ENCODE measurements around the gene LRFN5. TPM values are rescaled to one million over a fixed set of nuclear protein-coding genes. Genes with fewer than 3 reads are reported as not detected.

The LRFN5 gene
- polyA plus RNA-seq, 1 donor from 2014 or later = not detected

GRCh38 chr14:41783403-41783802, 176.7 kb downstream of the LRFN5 start:
- Mint-ChIP-seq H3K4me3 (no peak overlapping the region), H3K27me3 (no peaks in the 10 kb centered on the region), H3K4me1 (peaks cover 0 to 2% (median 0%) of the 10 kb centered on the region in 3 donors), H3K36me3 (no peaks in the 10 kb centered on the region), H3K27ac (no peak overlapping the region), H3K9me3 (no peaks in the 10 kb centered on the region)

- no peak overlapping the region for H3K27ac Mint-ChIP-seq
- H3K4me1 Mint-ChIP-seq = peaks cover 0 to 2% (median 0%) of the 10 kb centered on the region in 3 donors
- H3K4me3 Mint-ChIP-seq = no peak overlapping the region
- no peaks in the 10 kb centered on the region for H3K36me3 Mint-ChIP-seq
- no peaks in the 10 kb centered on the region for H3K27me3 Mint-ChIP-seq
- H3K9me3 Mint-ChIP-seq = no peaks in the 10 kb centered on the region
These were observed 179.0 kb downstream of the LRFN5 start for GRCh38 chr14:41785696-41786095.

GRCh38 chr14:41799817-41800216, 193.1 kb downstream of the LRFN5 start:
- H3K4me3 Mint-ChIP-seq = no peak overlapping the region
- H3K27me3 Mint-ChIP-seq = no peaks in the 10 kb centered on the region
- peaks cover 0 to 1% (median 0%) of the 10 kb centered on the region in 3 donors for H3K4me1 Mint-ChIP-seq
- H3K36me3 Mint-ChIP-seq = no peaks in the 10 kb centered on the region
- H3K27ac Mint-ChIP-seq = no peak overlapping the region
- peaks cover 0 to 5% (median 3%) of the 10 kb centered on the region in 3 donors for H3K9me3 Mint-ChIP-seq

- Mint-ChIP-seq H3K27me3 (no peaks in the 10 kb centered on the region), H3K36me3 (no peaks in the 10 kb centered on the region), H3K4me1 (peaks cover 3 to 7% (median 6%) of the 10 kb centered on the region in 3 donors), H3K9me3 (peaks cover 0 to 8% (median 3%) of the 10 kb centered on the region in 3 donors), H3K27ac (no peak overlapping the region), H3K4me3 (peak overlapping the region in 2 of 4 donors; percentile 68 to 73)
These were observed 199.0 kb downstream of the LRFN5 start for GRCh38 chr14:41805633-41806032.

- H3K4me3 Mint-ChIP-seq = peak overlapping the region in 1 of 4 donors; percentile 73
- no peak overlapping the region for H3K27ac Mint-ChIP-seq
These were observed 199.8 kb downstream of the LRFN5 start for GRCh38 chr14:41806366-41806975.

GRCh38 chr14:41810362-41810761, 203.7 kb downstream of the LRFN5 start:
- H3K4me1 Mint-ChIP-seq = peaks cover 3 to 7% (median 6%) of the 10 kb centered on the region in 3 donors
- H3K36me3 Mint-ChIP-seq = no peaks in the 10 kb centered on the region
- no peak overlapping the region for H3K27ac Mint-ChIP-seq
- H3K4me3 Mint-ChIP-seq = no peak overlapping the region
- peaks cover 0 to 3% (median 0%) of the 10 kb centered on the region in 3 donors for H3K9me3 Mint-ChIP-seq
- no peaks in the 10 kb centered on the region for H3K27me3 Mint-ChIP-seq

More at GRCh38 chr14:41806366-41806975, 199.8 kb downstream of the LRFN5 start:
- peaks cover 0 to 8% (median 3%) of the 10 kb centered on the region in 3 donors for H3K9me3 Mint-ChIP-seq
- no peaks in the 10 kb centered on the region for H3K36me3 Mint-ChIP-seq
- no peaks in the 10 kb centered on the region for H3K27me3 Mint-ChIP-seq
- H3K4me1 Mint-ChIP-seq = peaks cover 3 to 7% (median 6%) of the 10 kb centered on the region in 3 donors

GRCh38 chr14:41817626-41818025, 210.9 kb downstream of the LRFN5 start:
- no peak overlapping the region for H3K4me3 Mint-ChIP-seq
- H3K36me3 Mint-ChIP-seq = no peaks in the 10 kb centered on the region
- no peaks in the 10 kb centered on the region for H3K4me1 Mint-ChIP-seq
- no peak overlapping the region for H3K27ac Mint-ChIP-seq
- H3K9me3 Mint-ChIP-seq = peaks cover 1 to 2% (median 1%) of the 10 kb centered on the region in 3 donors
- no peaks in the 10 kb centered on the region for H3K27me3 Mint-ChIP-seq

- Mint-ChIP-seq H3K36me3 (no peaks in the 10 kb centered on the region), H3K4me1 (peaks cover 0 to 4% (median 1%) of the 10 kb centered on the region in 3 donors), H3K27me3 (peaks cover 2% of the 10 kb centered on the region), H3K9me3 (peaks cover 10 to 15% (median 11%) of the 10 kb centered on the region in 3 donors), H3K27ac (no peak overlapping the region), H3K4me3 (no peak overlapping the region)
These were observed 217.8 kb downstream of the LRFN5 start for GRCh38 chr14:41824441-41824840.

- H3K9me3 Mint-ChIP-seq = peaks cover 10 to 15% (median 11%) of the 10 kb centered on the region in 3 donors
- no peak overlapping the region for H3K27ac Mint-ChIP-seq
- no peaks in the 10 kb centered on the region for H3K36me3 Mint-ChIP-seq
- peaks cover 2% of the 10 kb centered on the region for H3K27me3 Mint-ChIP-seq
- H3K4me3 Mint-ChIP-seq = no peak overlapping the region
- peaks cover 0 to 4% (median 1%) of the 10 kb centered on the region in 3 donors for H3K4me1 Mint-ChIP-seq
These were observed 218.9 kb downstream of the LRFN5 start for GRCh38 chr14:41825622-41826021.

GRCh38 chr14:41830714-41831406, 224.2 kb downstream of the LRFN5 start:
- Mint-ChIP-seq H3K27me3 (peaks cover 2% of the 10 kb centered on the region), H3K9me3 (peaks cover 0 to 3% (median under 1%) of the 10 kb centered on the region in 3 donors), H3K36me3 (no peaks in the 10 kb centered on the region), H3K27ac (no peak overlapping the region), H3K4me1 (peaks cover 0 to 4% (median 1%) of the 10 kb centered on the region in 3 donors), H3K4me3 (no peak overlapping the region)

- no peaks in the 10 kb centered on the region for H3K9me3 Mint-ChIP-seq
- H3K27ac Mint-ChIP-seq = no peak overlapping the region
- H3K36me3 Mint-ChIP-seq = peaks cover 1% of the 10 kb centered on the region
- H3K4me3 Mint-ChIP-seq = no peak overlapping the region
- no peaks in the 10 kb centered on the region for H3K4me1 Mint-ChIP-seq
- peaks cover 3% of the 10 kb centered on the region for H3K27me3 Mint-ChIP-seq
These were observed 233.0 kb downstream of the LRFN5 start for GRCh38 chr14:41839661-41840060.

GRCh38 chr14:41859336-41859735, 252.7 kb downstream of the LRFN5 start:
- H3K27me3 Mint-ChIP-seq = peaks cover 2% of the 10 kb centered on the region
- H3K4me1 Mint-ChIP-seq = no peaks in the 10 kb centered on the region
- H3K9me3 Mint-ChIP-seq = peaks cover 0 to 9% (median 4%) of the 10 kb centered on the region in 3 donors
- H3K36me3 Mint-ChIP-seq = peaks cover 1% of the 10 kb centered on the region
- no peak overlapping the region for H3K4me3 Mint-ChIP-seq
- no peak overlapping the region for H3K27ac Mint-ChIP-seq

- H3K36me3 Mint-ChIP-seq = peaks cover 1% of the 10 kb centered on the region
- peaks cover 2% of the 10 kb centered on the region for H3K27me3 Mint-ChIP-seq
- H3K4me1 Mint-ChIP-seq = peaks cover 0 to 1% (median 0%) of the 10 kb centered on the region in 3 donors
These were observed 253.9 kb downstream of the LRFN5 start for GRCh38 chr14:41860586-41860985.

GRCh38 chr14:41865894-41866293, 259.2 kb downstream of the LRFN5 start:
- H3K27me3 Mint-ChIP-seq = no peaks in the 10 kb centered on the region
- H3K27ac Mint-ChIP-seq = no peak overlapping the region
- peaks cover 0 to 1% (median 0%) of the 10 kb centered on the region in 3 donors for H3K4me1 Mint-ChIP-seq
- peaks cover 3% of the 10 kb centered on the region for H3K36me3 Mint-ChIP-seq
- H3K9me3 Mint-ChIP-seq = peaks cover 2 to 7% (median 4%) of the 10 kb centered on the region in 3 donors
- H3K4me3 Mint-ChIP-seq = no peak overlapping the region

More at GRCh38 chr14:41860586-41860985, 253.9 kb downstream of the LRFN5 start:
- no peak overlapping the region for H3K27ac Mint-ChIP-seq
- H3K9me3 Mint-ChIP-seq = peaks cover 0 to 7% (median 4%) of the 10 kb centered on the region in 3 donors
- no peak overlapping the region for H3K4me3 Mint-ChIP-seq

GRCh38 chr14:41868396-41868795, 261.7 kb downstream of the LRFN5 start:
- no peak overlapping the region for H3K27ac Mint-ChIP-seq
- no peaks in the 10 kb centered on the region for H3K27me3 Mint-ChIP-seq
- H3K4me1 Mint-ChIP-seq = peaks cover 0 to 2% (median 0%) of the 10 kb centered on the region in 3 donors
- H3K4me3 Mint-ChIP-seq = no peak overlapping the region
- peaks cover 2% of the 10 kb centered on the region for H3K36me3 Mint-ChIP-seq
- peaks cover 0 to 3% (median 2%) of the 10 kb centered on the region in 3 donors for H3K9me3 Mint-ChIP-seq
